ENCODE results near the gene ABCA13.
"Not testable (repeated sequence)": the region's sequence is repeated elsewhere in the genome, so short reads cannot be mapped to it uniquely, and the experiment has no call there.

ABCA13 gene

GRCh38 chr7:48176356-48176893 lies 5.2 kb downstream of the ABCA13 start:
- no peak for DNase-seq (ENCODE audit: low read depth)

GRCh38 chr7:48177271-48177670 lies 6.0 kb downstream of the ABCA13 start:
- no peak for DNase-seq (ENCODE audit: low read depth)

- DNase-seq (ENCODE audit: low read depth): no peak
Observed at GRCh38 chr7:48179496-48180030, 8.3 kb downstream of the ABCA13 start.

- DNase-seq (ENCODE audit: low read depth): no peak
Observed at GRCh38 chr7:48180981-48181380, 9.7 kb downstream of the ABCA13 start.

GRCh38 chr7:48182718-48183369 lies 11.6 kb downstream of the ABCA13 start:
- DNase-seq (ENCODE audit: low read depth): peak; percentile 62

- DNase-seq (ENCODE audit: low read depth): peak; percentile 49
Observed at GRCh38 chr7:48183370-48183743, 12.1 kb downstream of the ABCA13 start.

GRCh38 chr7:48183965-48184364 lies 12.7 kb downstream of the ABCA13 start:
- no peak for DNase-seq (ENCODE audit: low read depth)

GRCh38 chr7:48188776-48189520 lies 17.7 kb downstream of the ABCA13 start:
- DNase-seq (ENCODE audit: low read depth): peak; percentile 37

GRCh38 chr7:48192996-48193395 lies 21.7 kb downstream of the ABCA13 start:
- no peak for DNase-seq (ENCODE audit: low read depth)

- no peak for DNase-seq (ENCODE audit: low read depth)
Observed at GRCh38 chr7:48193421-48193820, 22.2 kb downstream of the ABCA13 start.

GRCh38 chr7:48200946-48201589 lies 29.8 kb downstream of the ABCA13 start:
- DNase-seq (ENCODE audit: low read depth): peak; percentile 47

GRCh38 chr7:48202916-48203315 lies 31.7 kb downstream of the ABCA13 start:
- not testable (repeated sequence) for DNase-seq (ENCODE audit: low read depth)

GRCh38 chr7:48207155-48207675 lies 36.0 kb downstream of the ABCA13 start:
- no peak for DNase-seq (ENCODE audit: low read depth)

GRCh38 chr7:48209004-48209600 lies 37.8 kb downstream of the ABCA13 start:
- DNase-seq (ENCODE audit: low read depth): no peak

- DNase-seq (ENCODE audit: low read depth): no peak
Observed at GRCh38 chr7:48213226-48213625, 42.0 kb downstream of the ABCA13 start.

GRCh38 chr7:48217266-48217665 lies 46.0 kb downstream of the ABCA13 start:
- no peak for DNase-seq (ENCODE audit: low read depth)

- no peak for DNase-seq (ENCODE audit: low read depth)
Observed at GRCh38 chr7:48217753-48218152, 46.5 kb downstream of the ABCA13 start.

GRCh38 chr7:48224042-48224441 lies 52.8 kb downstream of the ABCA13 start:
- DNase-seq (ENCODE audit: low read depth): no peak

- DNase-seq (ENCODE audit: low read depth): no peak
Observed at GRCh38 chr7:48225101-48225500, 53.8 kb downstream of the ABCA13 start.

GRCh38 chr7:48237354-48237753 lies 66.1 kb downstream of the ABCA13 start:
- no peak for DNase-seq (ENCODE audit: low read depth)

- DNase-seq (ENCODE audit: low read depth): no peak
Observed at GRCh38 chr7:48242846-48243245, 71.6 kb downstream of the ABCA13 start.

GRCh38 chr7:48244864-48245271 lies 73.6 kb downstream of the ABCA13 start:
- peak; percentile 67 for DNase-seq (ENCODE audit: low read depth)
